Dermis lymphatic vessel endothelial cell (primary cell): ENCODE results near the gene SLC2A4. TPM values are rescaled to one million over a fixed set of nuclear protein-coding genes. Genes with fewer than 3 reads are reported as not detected.

Source experiments
- total RNA-seq: library from RNA; depleted of rRNA; stranded (reverse); fragments of >200 nt; gene quantifications from 2 replicates; pipeline ENCODE4 v1.2.1, GENCODE V29; 2014

Gene SLC2A4
- total RNA-seq, 1 donor from 2014 or later = 1.6 TPM

Other genes with a start within 250 kb of the SLC2A4 start
- 1.3 TPM in 2 replicates for gene SLC16A13, start 245.7 kb upstream of the SLC2A4 start, total RNA-seq
- 0.95 and 2.1 TPM in 2 replicates for gene SLC16A11, start 237.6 kb upstream of the SLC2A4 start, total RNA-seq
- 3.1 TPM in 2 replicates for gene CLEC10A, start 201.5 kb upstream of the SLC2A4 start, total RNA-seq
- not detected in 2 replicates for gene ASGR2, start 166.9 kb upstream of the SLC2A4 start, total RNA-seq
- gene ASGR1, start 102.3 kb upstream of the SLC2A4 start, total RNA-seq = 26.4 and 28.8 TPM in 2 replicates
- 7.0 and 7.2 TPM in 2 replicates for gene DLG4, start 61.9 kb upstream of the SLC2A4 start, total RNA-seq
- gene ACADVL, start 61.8 kb upstream of the SLC2A4 start, total RNA-seq = 194 and 227 TPM in 2 replicates
- 28.4 and 28.5 TPM in 2 replicates for gene DVL2, start 47.2 kb upstream of the SLC2A4 start, total RNA-seq
- gene PHF23, start 42.3 kb upstream of the SLC2A4 start, total RNA-seq = 38.6 and 39.7 TPM in 2 replicates
- gene GABARAP, start 39.3 kb upstream of the SLC2A4 start, total RNA-seq = 131 and 147 TPM in 2 replicates
- gene CTDNEP1, start 30.0 kb upstream of the SLC2A4 start, total RNA-seq = 23.2 and 25.1 TPM in 2 replicates
- 31.9 and 36.9 TPM in 2 replicates for gene ELP5, start 29.5 kb upstream of the SLC2A4 start, total RNA-seq
- gene CLDN7, start 19.2 kb upstream of the SLC2A4 start, total RNA-seq = 0.76 and 1.5 TPM in 2 replicates
- gene YBX2, start 12.9 kb downstream of the SLC2A4 start, total RNA-seq = under 0.01 and 0.33 TPM in 2 replicates
- gene EIF5A, start 25.9 kb downstream of the SLC2A4 start, total RNA-seq = 422 and 483 TPM in 2 replicates
- 25.7 and 28.0 TPM in 2 replicates for gene GPS2, start 33.6 kb downstream of the SLC2A4 start, total RNA-seq
- 9.8 and 13.7 TPM in 2 replicates for gene NEURL4, start 47.6 kb downstream of the SLC2A4 start, total RNA-seq
- 0.43 TPM in 1 of 2 replicates, not detected in the other for gene ACAP1, start 54.8 kb downstream of the SLC2A4 start, total RNA-seq
- gene KCTD11, start 70.4 kb downstream of the SLC2A4 start, total RNA-seq = 2.1 and 2.8 TPM in 2 replicates
- gene TMEM95, start 73.4 kb downstream of the SLC2A4 start, total RNA-seq = not detected in 2 replicates
- gene TNK1, start 99.4 kb downstream of the SLC2A4 start, total RNA-seq = 1.3 and 2.3 TPM in 2 replicates
- 15.1 and 15.6 TPM in 2 replicates for gene PLSCR3, start 112.8 kb downstream of the SLC2A4 start, total RNA-seq
- gene TMEM256, start 122.4 kb downstream of the SLC2A4 start, total RNA-seq = 144 and 158 TPM in 2 replicates
- 1.2 and 1.3 TPM in 2 replicates for gene NLGN2, start 126.1 kb downstream of the SLC2A4 start, total RNA-seq
- gene SPEM1, start 138.6 kb downstream of the SLC2A4 start, total RNA-seq = not detected in 2 replicates
- gene SPEM2, start 143.9 kb downstream of the SLC2A4 start, total RNA-seq = not detected in 2 replicates
- not detected in 2 replicates for gene SPEM3, start 147.1 kb downstream of the SLC2A4 start, total RNA-seq
- gene TMEM102, start 153.7 kb downstream of the SLC2A4 start, total RNA-seq = 7.6 and 9.8 TPM in 2 replicates
- gene FGF11, start 157.8 kb downstream of the SLC2A4 start, total RNA-seq = 0.17 and 0.22 TPM in 2 replicates
- gene CHRNB1, start 163.3 kb downstream of the SLC2A4 start, total RNA-seq = 9.9 and 12.0 TPM in 2 replicates
- 8.9 and 9.1 TPM in 2 replicates for gene ZBTB4, start 197.9 kb downstream of the SLC2A4 start, total RNA-seq
- not detected in 2 replicates for gene SLC35G6, start 199.7 kb downstream of the SLC2A4 start, total RNA-seq
- gene POLR2A, start 202.6 kb downstream of the SLC2A4 start, total RNA-seq = 68.2 and 79.4 TPM in 2 replicates